Measurements from ENCODE around the gene UBE2L3.
"Not testable (repeated sequence)": the region's sequence is repeated elsewhere in the genome, so short reads cannot be mapped to it uniquely, and the experiment has no call there.

Gene UBE2L3

GRCh38 chr22:21567456-21568346 is at the start of gene UBE2L3:
UBE2L3 (plus strand) TSS chr22:21567714; CDS start chr22:21567745, 31 bp downstream.
- peak; percentile 51 for DNase-seq

- not testable (repeated sequence) for DNase-seq
These were observed 40.6 kb upstream of the UBE2L3 start for GRCh38 chr22:21526705-21527500.

GRCh38 chr22:21531525-21531924 is 36.0 kb upstream of the UBE2L3 start:
- not testable (repeated sequence) for DNase-seq

- DNase-seq: not testable (repeated sequence)
These were observed 34.5 kb upstream of the UBE2L3 start for GRCh38 chr22:21532863-21533648.

- not testable (repeated sequence) for DNase-seq
These were observed 27.7 kb upstream of the UBE2L3 start for GRCh38 chr22:21539862-21540261.

GRCh38 chr22:21544432-21545322 is 22.8 kb upstream of the UBE2L3 start:
- not testable (repeated sequence) for DNase-seq

- DNase-seq: not testable (repeated sequence)
These were observed 18.0 kb upstream of the UBE2L3 start for GRCh38 chr22:21549558-21549957.

GRCh38 chr22:21550008-21550677 is 17.4 kb upstream of the UBE2L3 start:
- DNase-seq: not testable (repeated sequence)

GRCh38 chr22:21550678-21551047 is 16.9 kb upstream of the UBE2L3 start:
- DNase-seq: not testable (repeated sequence)

GRCh38 chr22:21551361-21551760 is 16.2 kb upstream of the UBE2L3 start, which contains the start of gene RIMBP3C:
RIMBP3C (minus strand) TSS chr22:21551461; CDS start chr22:21550976, 485 bp downstream.
- not testable (repeated sequence) for DNase-seq

GRCh38 chr22:21559345-21560125 is 8.0 kb upstream of the UBE2L3 start:
- not testable (repeated sequence) for DNase-seq

- DNase-seq: not testable (repeated sequence)
These were observed 6.9 kb upstream of the UBE2L3 start for GRCh38 chr22:21560657-21561056.

GRCh38 chr22:21563912-21564311 is 3.6 kb upstream of the UBE2L3 start:
- DNase-seq: no peak

GRCh38 chr22:21564411-21564810 is 3.1 kb upstream of the UBE2L3 start:
- DNase-seq: no peak

- DNase-seq: no peak
These were observed 997 bp downstream of the UBE2L3 start for GRCh38 chr22:21568347-21569075.

GRCh38 chr22:21569076-21569427 is 1.5 kb downstream of the UBE2L3 start:
- not testable (repeated sequence) for DNase-seq

- no peak for DNase-seq
These were observed 2.1 kb downstream of the UBE2L3 start for GRCh38 chr22:21569459-21570170.

GRCh38 chr22:21570398-21570797 is 2.9 kb downstream of the UBE2L3 start:
- no peak for DNase-seq

- DNase-seq: no peak
These were observed 4.2 kb downstream of the UBE2L3 start for GRCh38 chr22:21571679-21572078.

Measured in NCI-H1694 treated with DMSO at 0.1 percent for 48 hours (cell line).